GM12878 (cell line): ENCODE measurements around the gene TSPAN10.

Source experiments
- ATF2 ChIP-seq: IDR thresholded peaks from 2 replicates; pipeline ENCODE4 v1.6.1; 2012; ENCODE audit warnings: low read length, inconsistent platforms
- CHD1 ChIP-seq: IDR thresholded peaks from 2 replicates; pipeline ENCODE4 v1.6.1; 2012; ENCODE audit warnings: low read depth, low read length, improper control_type of control experiment
- FOXM1 ChIP-seq: IDR thresholded peaks from 2 replicates; pipeline ENCODE4 v1.6.1; 2012; ENCODE audit warnings: low read depth, mild to moderate bottlenecking, inconsistent platforms, low read length, moderate library complexity
- JUNB ChIP-seq: IDR thresholded peaks from 2 replicates; pipeline ENCODE4 v1.6.1; 2016; ENCODE audit warnings: antibody characterized with exemption, mild to moderate bottlenecking
- MTA3 ChIP-seq: IDR thresholded peaks from 2 replicates; pipeline ENCODE4 v1.6.1; 2012; ENCODE audit warnings: low read length, inconsistent platforms, borderline replicate concordance
- POLR2A ChIP-seq: IDR thresholded peaks from 2 replicates; pipeline ENCODE4 v1.6.1; 2011; ENCODE audit warnings: low read depth, mild to moderate bottlenecking, low read length
- POLR2AphosphoS5 ChIP-seq: IDR thresholded peaks from 2 replicates; pipeline ENCODE4 v1.6.1; 2011; ENCODE audit warnings: mild to moderate bottlenecking, low read length, inconsistent platforms
- SIN3A ChIP-seq: IDR thresholded peaks from 2 replicates; pipeline ENCODE4 v1.6.1; 2012; ENCODE audit warnings: low read depth, low read length, improper control_type of control experiment
- TARDBP ChIP-seq: IDR thresholded peaks from 2 replicates; pipeline ENCODE4 v1.6.1; 2016; ENCODE audit warnings: borderline replicate concordance
- ZSCAN29 ChIP-seq: fragments of 450-650 bp; IDR thresholded peaks from 2 replicates; pipeline ENCODE4 v1.6.1; 2017; ENCODE audit warnings: mild to moderate bottlenecking, moderate library complexity
- TF ChIP-seq, protein P1 (sequence below): IDR thresholded peaks from 2 replicates; pipeline ENCODE4 v1.6.1; 2011; ENCODE audit warnings: low read depth, mild to moderate bottlenecking, low read length, moderate library complexity, borderline replicate concordance; ENCODE audit errors: extremely low read depth
- TF ChIP-seq, protein P2 (sequence below), 3 experiments: IDR thresholded peaks in 2 of 3; conservative IDR thresholded peaks in 1 of 3; 2 replicates each; pipeline ENCODE4 v1.5.1; 2011; ENCODE audit warnings: low read depth in 3 of 3, low read length in 3 of 3, mild to moderate bottlenecking in 3 of 3, control low read depth in 2 of 3, moderate library complexity in 2 of 3, inconsistent platforms in 1 of 3, mixed read lengths in 1 of 3; ENCODE audit not compliant: control insufficient read depth in 2 of 3, insufficient read depth in 1 of 3; ENCODE audit errors: extremely low read depth in 1 of 3

GRCh38 chr17:81644496-81644895, 7.5 kb downstream of the TSPAN10 start:
- TF ChIP-seq, protein P1, sequence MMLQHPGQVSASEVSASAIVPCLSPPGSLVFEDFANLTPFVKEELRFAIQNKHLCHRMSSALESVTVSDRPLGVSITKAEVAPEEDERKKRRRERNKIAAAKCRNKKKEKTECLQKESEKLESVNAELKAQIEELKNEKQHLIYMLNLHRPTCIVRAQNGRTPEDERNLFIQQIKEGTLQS: no peak
- TF ChIP-seq POLR2A: no peak
- TF ChIP-seq TARDBP: no peak
- TF ChIP-seq, protein P2, sequence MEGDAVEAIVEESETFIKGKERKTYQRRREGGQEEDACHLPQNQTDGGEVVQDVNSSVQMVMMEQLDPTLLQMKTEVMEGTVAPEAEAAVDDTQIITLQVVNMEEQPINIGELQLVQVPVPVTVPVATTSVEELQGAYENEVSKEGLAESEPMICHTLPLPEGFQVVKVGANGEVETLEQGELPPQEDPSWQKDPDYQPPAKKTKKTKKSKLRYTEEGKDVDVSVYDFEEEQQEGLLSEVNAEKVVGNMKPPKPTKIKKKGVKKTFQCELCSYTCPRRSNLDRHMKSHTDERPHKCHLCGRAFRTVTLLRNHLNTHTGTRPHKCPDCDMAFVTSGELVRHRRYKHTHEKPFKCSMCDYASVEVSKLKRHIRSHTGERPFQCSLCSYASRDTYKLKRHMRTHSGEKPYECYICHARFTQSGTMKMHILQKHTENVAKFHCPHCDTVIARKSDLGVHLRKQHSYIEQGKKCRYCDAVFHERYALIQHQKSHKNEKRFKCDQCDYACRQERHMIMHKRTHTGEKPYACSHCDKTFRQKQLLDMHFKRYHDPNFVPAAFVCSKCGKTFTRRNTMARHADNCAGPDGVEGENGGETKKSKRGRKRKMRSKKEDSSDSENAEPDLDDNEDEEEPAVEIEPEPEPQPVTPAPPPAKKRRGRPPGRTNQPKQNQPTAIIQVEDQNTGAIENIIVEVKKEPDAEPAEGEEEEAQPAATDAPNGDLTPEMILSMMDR (IDR thresholded peaks at IDR 0.05 in 2 of 3, conservative IDR thresholded peaks at IDR 0.05 in 1 of 3; ENCODE audit: control insufficient read depth in 2 of 3, extremely low read depth in 1 of 3, insufficient read depth in 1 of 3, low read depth in 3 of 3, low read length in 3 of 3): no peak
- no peak for TF ChIP-seq MTA3
- no peak for TF ChIP-seq POLR2AphosphoS5
- TF ChIP-seq CHD1: no peak
- no peak for TF ChIP-seq JUNB
- TF ChIP-seq ATF2: no peak
- no peak for TF ChIP-seq ZSCAN29
- TF ChIP-seq SIN3A: no peak
- TF ChIP-seq FOXM1: no peak
